ENCODE results near the gene SIPA1L3. TPM values are rescaled to one million over a fixed set of nuclear protein-coding genes. Genes with fewer than 3 reads are reported as not detected.
A peak's percentile ranks its signal among the peaks of the same experiment; 100 is the strongest.

SIPA1L3 gene
- polyA plus RNA-seq, 2 of the 4 experiments (the other 2 are of a cell fraction), result 28.9 to 50.6 TPM

DNA sequence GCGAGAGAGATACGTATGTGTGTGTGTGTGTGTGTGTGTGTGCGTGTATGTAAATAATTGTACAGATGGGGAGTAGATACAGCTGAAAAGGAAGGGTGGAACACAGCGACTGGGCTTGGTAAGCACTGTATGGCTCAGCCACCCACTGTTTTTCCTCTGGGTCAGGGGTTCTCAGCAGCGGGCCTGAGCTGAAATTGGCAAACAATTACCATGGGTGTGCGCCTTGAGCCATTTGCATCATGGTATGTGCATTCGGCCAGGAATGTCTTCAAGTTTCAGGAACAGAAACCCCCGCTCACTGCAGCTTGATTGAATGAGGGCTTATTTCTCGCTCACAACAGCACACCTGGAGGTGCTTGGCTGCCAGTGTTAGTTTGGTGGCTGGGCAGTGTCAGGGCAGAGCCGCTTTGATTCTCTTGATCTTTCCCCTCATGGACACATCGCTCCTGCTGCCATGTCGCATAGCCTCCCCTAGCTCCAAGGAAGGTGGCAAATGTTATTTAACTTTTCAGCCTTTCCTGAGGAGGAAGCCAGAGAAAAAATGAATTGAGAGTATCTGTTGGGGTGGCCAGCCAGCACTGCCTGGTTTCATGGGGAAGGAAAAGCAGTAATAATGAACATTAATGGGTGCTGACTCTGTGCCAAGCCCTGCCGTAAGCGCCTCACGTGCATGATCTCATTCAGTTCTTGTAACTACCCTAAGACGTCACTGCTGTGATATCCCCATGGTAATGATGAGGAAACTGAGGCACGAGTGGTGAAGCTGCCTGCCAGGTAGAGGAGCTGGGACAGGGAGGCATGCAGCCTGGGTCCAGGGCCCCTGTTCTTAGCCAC lies 126.9 kb downstream of the SIPA1L3 start (continued):
- TF ChIP-seq, protein P1, sequence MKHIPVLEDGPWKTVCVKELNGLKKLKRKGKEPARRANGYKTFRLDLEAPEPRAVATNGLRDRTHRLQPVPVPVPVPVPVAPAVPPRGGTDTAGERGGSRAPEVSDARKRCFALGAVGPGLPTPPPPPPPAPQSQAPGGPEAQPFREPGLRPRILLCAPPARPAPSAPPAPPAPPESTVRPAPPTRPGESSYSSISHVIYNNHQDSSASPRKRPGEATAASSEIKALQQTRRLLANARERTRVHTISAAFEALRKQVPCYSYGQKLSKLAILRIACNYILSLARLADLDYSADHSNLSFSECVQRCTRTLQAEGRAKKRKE (CRISPR knock-in tag; IDR thresholded peaks at IDR 0.05; ENCODE audit: low read depth), result no peak

DNA sequence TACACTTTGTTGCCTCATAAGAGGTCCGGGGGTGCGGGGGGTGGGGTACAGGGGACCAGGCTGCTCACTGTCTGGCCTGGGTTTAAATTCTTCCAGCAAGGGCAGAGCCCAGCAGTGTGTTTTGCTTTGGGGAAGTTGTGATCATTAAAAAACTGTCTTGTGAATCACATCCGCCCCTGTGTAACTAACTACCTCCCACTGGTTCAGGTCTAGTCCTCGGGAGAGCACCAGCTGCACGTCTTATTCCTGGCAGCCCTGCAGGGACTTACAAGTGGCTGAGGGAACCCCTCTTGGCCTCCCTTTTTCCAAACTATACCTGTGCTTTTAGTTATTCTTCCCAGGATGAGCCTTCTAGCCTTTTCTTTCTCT lies 127.5 kb downstream of the SIPA1L3 start:
- CTCF ChIA-PET, result interaction anchor here (0.6 to 28.8 kb wide), 5 partner anchors 10 to 351 kb away, joined by 3 to 316 read pairs (median 4); partner anchors contain the start of genes SIPA1L3 and WDR87
- Histone ChIP-seq H3K4me1 (peaks cover 22% of the 10 kb centered on the region), H3K4me3 (no peak overlapping the region), H3K4me2 (no peak overlapping the region), H3K27ac (no peak overlapping the region), H3K9me3 (no peaks in the 10 kb centered on the region)
- TF ChIP-seq MAFK (IDR thresholded peaks at IDR 0.05; ENCODE audit: partially characterized antibody), result no peak
- TF ChIP-seq FOSL2 (IDR thresholded peaks at IDR 0.05), result no peak
- no peak for TF ChIP-seq FOSL2 (CRISPR knock-in tag; IDR thresholded peaks at IDR 0.05)
- POLR2A ChIA-PET, result no interaction called here
- 89% methylated on average over 5 of the region's 5 CpGs for WGBS (ENCODE audit: missing lambda C conversion rate)
- no peak for ATAC-seq
- no peak for DNase-seq (ENCODE audit: low read depth in 1 of 2, low spot score in 1 of 2)
- no peak for FAIRE-seq

DNA sequence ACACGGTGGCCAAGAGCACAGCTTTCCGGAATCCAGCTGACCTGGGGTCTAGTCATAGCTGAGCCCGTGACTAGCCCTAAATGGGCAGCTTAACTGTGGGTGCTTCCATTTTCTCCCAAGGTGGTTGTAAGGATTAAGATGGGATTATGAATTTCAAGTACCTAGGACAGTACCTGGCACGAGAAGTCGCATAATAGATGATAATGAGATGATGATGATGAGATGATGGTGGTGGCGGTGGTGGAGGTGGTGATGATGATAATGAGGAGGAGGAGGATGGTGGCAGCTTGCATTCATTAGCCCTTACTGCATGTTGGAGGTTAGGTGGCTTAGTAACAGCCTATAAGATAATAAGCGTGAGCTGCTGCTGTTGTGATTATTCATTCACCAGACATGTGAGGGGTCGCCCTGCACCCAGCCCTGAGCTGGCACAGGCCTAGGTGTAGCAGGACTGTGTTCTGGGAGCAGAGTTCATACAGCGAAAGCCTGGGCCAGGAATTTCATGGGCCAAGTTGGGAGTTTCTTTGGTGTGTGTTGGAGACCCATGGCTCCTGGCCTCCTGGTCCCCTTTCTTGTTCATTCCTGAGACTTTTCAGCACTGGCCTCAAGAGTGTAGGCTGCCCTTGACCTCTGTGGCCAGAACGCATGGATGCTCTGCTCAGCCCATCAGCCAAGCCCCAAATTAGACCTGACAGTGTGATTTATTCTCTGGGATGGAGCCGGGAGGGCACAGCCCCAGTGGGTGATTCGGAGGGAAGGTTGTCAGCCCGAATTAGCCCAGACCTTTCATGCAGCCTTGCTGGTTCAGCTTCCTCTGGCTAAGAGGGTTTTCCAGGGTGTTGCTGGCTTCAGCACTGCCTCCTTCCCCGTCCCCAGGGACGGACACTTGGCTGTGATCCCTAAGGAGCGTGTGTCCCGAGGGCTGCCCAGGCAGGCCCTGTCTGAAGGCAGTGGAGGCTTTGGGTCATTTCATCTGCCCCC lies 128.8 kb downstream of the SIPA1L3 start:
- peak; percentile 78 for FAIRE-seq
- peak; percentile 3 to 16; a peak in 3 of 6 replicates for ATAC-seq
- H3K4me3 ChIP-seq, result no peak overlapping the region
- POLR2A ChIA-PET, result interaction anchor here (1.1 kb wide), 1 partner anchor 94 kb away, joined by 3 read pairs; no protein-coding TSS in a partner anchor
- H3K27ac ChIP-seq, result peak overlapping the region in 1 of 2 experiments; percentile 42; a peak in 3 of 6 replicates
- H3K4me1 ChIP-seq, result peaks cover 22% of the 10 kb centered on the region
- CTCF ChIA-PET, result interaction anchor here (1.0 to 28.8 kb wide), 6 partner anchors 9 to 191 kb away, joined by 3 to 316 read pairs (median 4); partner anchors contain the start of genes SIPA1L3 and WDR87
- TF ChIP-seq ZFP36 (IDR thresholded peaks at IDR 0.05; ENCODE audit: borderline replicate concordance, partially characterized antibody) (no peak), RNF2 (IDR thresholded peaks at IDR 0.05; ENCODE audit: borderline replicate concordance, low read depth) (no peak), GATA3 (IDR thresholded peaks at IDR 0.05; ENCODE audit: borderline replicate concordance) (no peak)
- TF ChIP-seq, protein P2, sequence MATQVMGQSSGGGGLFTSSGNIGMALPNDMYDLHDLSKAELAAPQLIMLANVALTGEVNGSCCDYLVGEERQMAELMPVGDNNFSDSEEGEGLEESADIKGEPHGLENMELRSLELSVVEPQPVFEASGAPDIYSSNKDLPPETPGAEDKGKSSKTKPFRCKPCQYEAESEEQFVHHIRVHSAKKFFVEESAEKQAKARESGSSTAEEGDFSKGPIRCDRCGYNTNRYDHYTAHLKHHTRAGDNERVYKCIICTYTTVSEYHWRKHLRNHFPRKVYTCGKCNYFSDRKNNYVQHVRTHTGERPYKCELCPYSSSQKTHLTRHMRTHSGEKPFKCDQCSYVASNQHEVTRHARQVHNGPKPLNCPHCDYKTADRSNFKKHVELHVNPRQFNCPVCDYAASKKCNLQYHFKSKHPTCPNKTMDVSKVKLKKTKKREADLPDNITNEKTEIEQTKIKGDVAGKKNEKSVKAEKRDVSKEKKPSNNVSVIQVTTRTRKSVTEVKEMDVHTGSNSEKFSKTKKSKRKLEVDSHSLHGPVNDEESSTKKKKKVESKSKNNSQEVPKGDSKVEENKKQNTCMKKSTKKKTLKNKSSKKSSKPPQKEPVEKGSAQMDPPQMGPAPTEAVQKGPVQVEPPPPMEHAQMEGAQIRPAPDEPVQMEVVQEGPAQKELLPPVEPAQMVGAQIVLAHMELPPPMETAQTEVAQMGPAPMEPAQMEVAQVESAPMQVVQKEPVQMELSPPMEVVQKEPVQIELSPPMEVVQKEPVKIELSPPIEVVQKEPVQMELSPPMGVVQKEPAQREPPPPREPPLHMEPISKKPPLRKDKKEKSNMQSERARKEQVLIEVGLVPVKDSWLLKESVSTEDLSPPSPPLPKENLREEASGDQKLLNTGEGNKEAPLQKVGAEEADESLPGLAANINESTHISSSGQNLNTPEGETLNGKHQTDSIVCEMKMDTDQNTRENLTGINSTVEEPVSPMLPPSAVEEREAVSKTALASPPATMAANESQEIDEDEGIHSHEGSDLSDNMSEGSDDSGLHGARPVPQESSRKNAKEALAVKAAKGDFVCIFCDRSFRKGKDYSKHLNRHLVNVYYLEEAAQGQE (IDR thresholded peaks at IDR 0.05), result peak; percentile 45; the same call in 1 of the 2 replicates
- 78% methylated on average over 17 of the region's 17 CpGs for WGBS (ENCODE audit: missing lambda C conversion rate)
- DNase-seq (ENCODE audit: low read depth in 1 of 2, low spot score in 1 of 2), result no peak
- H3K9me3 ChIP-seq, result no peaks in the 10 kb centered on the region
- H3K4me2 ChIP-seq, result no peak overlapping the region

DNA sequence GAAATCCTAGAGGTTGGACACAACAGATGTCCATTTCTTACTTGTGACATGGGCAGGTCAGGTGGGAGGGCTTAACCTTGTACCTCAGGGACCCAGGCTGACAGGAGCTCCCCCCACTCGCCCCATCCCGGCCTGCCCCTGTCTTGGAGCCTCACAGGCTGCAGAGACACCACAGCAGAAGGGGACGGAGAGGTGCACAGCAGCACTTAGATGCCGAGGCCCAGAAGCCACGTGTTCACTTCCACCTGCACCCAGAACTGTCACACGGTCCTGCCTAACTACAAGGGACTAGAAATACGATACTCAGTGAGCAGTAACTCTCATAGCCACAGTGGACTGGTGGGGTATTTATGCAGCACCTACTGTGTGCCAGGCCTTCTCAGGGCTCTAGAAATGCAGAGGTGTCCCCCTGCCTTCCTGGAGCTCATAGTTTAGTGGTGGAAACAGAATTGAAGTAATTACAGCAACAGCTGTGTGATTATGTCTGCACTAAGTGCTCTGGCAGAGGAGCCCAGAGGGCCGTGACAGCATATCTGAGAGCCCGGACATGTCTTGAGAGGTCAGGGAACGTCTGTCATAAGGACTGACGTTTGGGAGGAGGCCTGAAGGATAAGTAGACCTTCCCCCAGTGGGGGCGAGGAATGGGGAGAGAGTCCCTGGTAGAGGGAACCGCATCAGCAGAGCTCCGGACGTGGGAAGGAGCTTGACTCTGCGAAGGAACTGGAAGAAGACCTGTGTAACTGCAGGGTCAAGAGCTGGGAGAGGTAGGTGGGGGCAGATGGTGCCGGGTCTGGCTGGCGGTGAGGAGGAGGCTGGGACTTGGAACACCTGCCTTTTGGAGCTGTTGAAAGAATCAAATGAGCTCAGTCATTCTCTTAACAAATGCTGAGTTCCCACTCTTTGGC lies 130.0 kb downstream of the SIPA1L3 start:
- ChIA-PET POLR2A (interaction anchor here (1.1 kb wide), 1 partner anchor 95 kb away, joined by 3 read pairs; no protein-coding TSS in a partner anchor), CTCF (interaction anchor here (0.6 to 28.8 kb wide), 11 partner anchors 9 to 136 kb away, joined by 3 to 316 read pairs (median 4); partner anchors contain the start of genes SIPA1L3 and WDR87)
- FAIRE-seq (no peak), DNase-seq (ENCODE audit: low read depth in 1 of 2, low spot score in 1 of 2) (no peak), ATAC-seq (no peak)
- TF ChIP-seq ZC3H11A (IDR thresholded peaks at IDR 0.05) (no peak), POLR2A (IDR thresholded peaks at IDR 0.05; ENCODE audit: low read length) (0 out of 2 replicates have a peak, but pooled peaks have one; percentile 4)
- WGBS (ENCODE audit: missing lambda C conversion rate), result 87% methylated on average over 17 of the region's 18 CpGs
- no peak overlapping the region for H3K4me3 ChIP-seq
- peaks cover 18% of the 10 kb centered on the region for H3K4me1 ChIP-seq
- H3K4me2 ChIP-seq, result no peak overlapping the region
- H3K27ac ChIP-seq, result peak overlapping the region in 1 of 2 experiments; percentile 42; a peak in 3 of 6 replicates
- H3K9me3 ChIP-seq, result peaks cover 7% of the 10 kb centered on the region
